GM12878 (cell line): ENCODE data around the gene POLR1G. TPM values are rescaled to one million over a fixed set of nuclear protein-coding genes. Genes with fewer than 3 reads are reported as not detected.

Experiments used
- ATAC-seq: fragments of 200-7000 bp; cut with Tn5 transposase; 3 replicates; pipeline ENCODE4 v1.9.1; 2020; ENCODE audit warnings: mild to moderate bottlenecking, moderate library complexity
- BruUV-seq: library from RNA; stranded (reverse); fragments of 400-500 nt; replicated peaks from 2 replicates; lab custom pipeline; 2021; lab: Mats Ljungman, UMichigan
- CTCF ChIA-PET: fragments of 300-600 bp; sonication (Branson Sonifier 250); formaldehyde crosslinking; extraction: SDS; loops from one replicate; lab custom pipeline; 2021; ENCODE audit warnings: inconsistent platforms; lab: Yijun Ruan, JAX
- POLR2A ChIA-PET: fragments of 350-600 bp; formaldehyde crosslinking; extraction: SDS; loops from one replicate; lab custom pipeline; 2021; ENCODE audit warnings: inconsistent platforms; lab: Charles Lee
- RAD21 ChIA-PET: fragments of 300-600 bp; sonication (Branson Sonifier 250); formaldehyde crosslinking; loops from one replicate; lab custom pipeline; 2023; ENCODE audit warnings: antibody characterized with exemption; ENCODE audit not compliant: unreplicated experiment; lab: Charles Lee
- SMC1A ChIA-PET: fragments of 300-600 bp; sonication (Branson Sonifier 250); formaldehyde crosslinking; loops from one replicate; lab custom pipeline; 2023; ENCODE audit not compliant: unreplicated experiment, uncharacterized antibody; lab: Charles Lee
- DNase-seq: peaks from one replicate; pipeline ENCODE4 v3.0.0-alpha.2; 2011; ENCODE audit warnings: low read depth, low spot score
- FAIRE-seq: peaks from 3 replicates; lab custom pipeline; 2011; peaks lifted over from hg19 to GRCh38; lab: Jason Lieb, UNC
- H2AFZ ChIP-seq: 2 replicates; pipeline ENCODE4 v1.6.0; 2011; ENCODE audit warnings: low read depth, low read length, control low read depth; ENCODE audit not compliant: control insufficient read depth
- H3K27ac ChIP-seq: 2 replicates; pipeline ENCODE4 v1.5.1; 2011; ENCODE audit warnings: control low read depth; ENCODE audit not compliant: control insufficient read depth, insufficient read depth
- H3K27me3 ChIP-seq, 2 experiments: replicated peaks in 1 of 2; 2 replicates each; pipeline versions ENCODE4 v1.6.0 to v1.6.1; 2011; ENCODE audit warnings: low read length in 1 of 2; ENCODE audit not compliant: control insufficient read depth in 2 of 2, insufficient read depth in 2 of 2
- H3K36me3 ChIP-seq, 2 experiments: 2 replicates each; pipeline ENCODE4 v1.5.1; 2011; ENCODE audit warnings: low read length in 1 of 2; ENCODE audit not compliant: control insufficient read depth in 2 of 2, insufficient read depth in 2 of 2
- H3K4me1 ChIP-seq: 2 replicates; pipeline ENCODE4 v1.6.1; 2011; ENCODE audit warnings: mild to moderate bottlenecking, low read length, moderate library complexity, mixed read lengths; ENCODE audit not compliant: control insufficient read depth, insufficient read depth
- H3K4me2 ChIP-seq: 2 replicates; pipeline ENCODE4 v1.6.0; 2011; ENCODE audit warnings: control low read depth; ENCODE audit not compliant: control insufficient read depth, insufficient read depth
- H3K4me3 ChIP-seq: fragments of 200-600 bp; sonication (generic); 2 replicates; pipeline ENCODE4 v1.5.1; 2016
- H3K79me2 ChIP-seq: 2 replicates; pipeline ENCODE4 v1.6.0; 2011; ENCODE audit warnings: low read length; ENCODE audit not compliant: control insufficient read depth, insufficient read depth
- H3K9ac ChIP-seq: 2 replicates; pipeline ENCODE4 v1.8.0; 2011; ENCODE audit warnings: low read length, control low read depth, mixed read lengths; ENCODE audit not compliant: control insufficient read depth, insufficient read depth
- H3K9me3 ChIP-seq: replicated peaks from 3 replicates; pipeline ENCODE4 v1.5.1; 2011; ENCODE audit warnings: mild to moderate bottlenecking, low read length; ENCODE audit not compliant: control insufficient read depth, insufficient read depth
- H4K20me1 ChIP-seq: 2 replicates; pipeline ENCODE4 v1.6.0; 2011; ENCODE audit not compliant: control insufficient read depth, insufficient read depth
- HDAC2 ChIP-seq: fragments of 200-600 bp; sonication (generic); IDR thresholded peaks from 2 replicates; pipeline ENCODE4 v1.6.1; 2017
- HSF1 ChIP-seq: fragments of 150-350 bp; IDR thresholded peaks from 2 replicates; pipeline ENCODE4 v1.6.1; 2014; ENCODE audit warnings: mild to moderate bottlenecking, low read depth, low read length
- MYC ChIP-seq: IDR thresholded peaks from 2 replicates; pipeline ENCODE4 v1.6.1; 2011; ENCODE audit warnings: mild to moderate bottlenecking, low read length, moderate library complexity, inconsistent platforms; ENCODE audit not compliant: insufficient read depth, insufficient replicate concordance, insufficient read length, severe bottlenecking
- PAX8 ChIP-seq: fragments of 450-650 bp; IDR thresholded peaks from 2 replicates; pipeline ENCODE4 v1.6.1; 2017; ENCODE audit warnings: mild to moderate bottlenecking, moderate library complexity
- SRF ChIP-seq, 2 experiments: IDR thresholded peaks; 2 replicates each; pipeline ENCODE4 v1.6.1; 2011; ENCODE audit warnings: low read depth in 2 of 2, low read length in 2 of 2, mild to moderate bottlenecking in 1 of 2, moderate library complexity in 1 of 2
- WRNIP1 ChIP-seq: IDR thresholded peaks from 2 replicates; pipeline ENCODE4 v1.6.1; 2011; ENCODE audit warnings: low read depth, low read length, improper control_type of control experiment, borderline replicate concordance
- WGBS: methylation state at CpG from one replicate; pipeline ENCODE4 v1.1.6; 2016; ENCODE audit warnings: low lambda C conversion rate; ENCODE audit not compliant: insufficient replicate concordance, insufficient coverage; ENCODE audit errors: missing lambda C conversion rate; 5-methylcytosine and 5-hydroxymethylcytosine counted together
- in situ Hi-C: fragments of 300-500 bp; cut with MboI; formaldehyde crosslinking; loops from 9 replicates; pipeline ENCODE4 v1.14.3; 2018; ENCODE audit warnings: mixed read lengths
- intact Hi-C: fragments of 100-400 bp; cut with micrococcal nuclease; formaldehyde crosslinking; loops from one replicate; pipeline ENCODE4 v1.14.2; 2022; ENCODE audit not compliant: unreplicated experiment
- polyA plus RNA-seq, 11 experiments: library from polyadenylated mRNA; depleted of rRNA in 4 of 11; unstranded in 6 of 11; stranded (reverse) in 5 of 11; fragments of >200 nt; fragmentation: Nextera tagmentation in 4 of 11; fragmentation: Illumina TruSeq in 1 of 11; extraction: Ambion mirVana in 4 of 11; extraction: Trizol in 1 of 11; gene quantifications; 1 replicate in 1 of 11; 2 replicates in 10 of 11; pipeline versions ENCODE4 v1.2.1 to v1.2.3, GENCODE V29; 2011 to 2016; ENCODE audit warnings: inconsistent platforms in 2 of 11, missing spikeins in 2 of 11, low read depth in 1 of 11
- total RNA-seq, 4 experiments: library from RNA; depleted of rRNA in 3 of 4; stranded (reverse); fragments of >200 nt in 3 of 4; fragmentation: Illumina TruSeq in 1 of 4; extraction: Trizol in 1 of 4; gene quantifications; 2 replicates each; pipeline versions ENCODE4 v1.2.1 to v1.2.3, GENCODE V29; 2013 to 2021

The POLR1G gene
- total and polyA plus RNA-seq, 10 of the 15 experiments (the other 5 are each of a cell fraction or from before 2014, with no cell fraction given) = 2.0 to 30.9 (median 20.5) TPM

GRCh38 chr19:45400192-45400591 lies 6.3 kb upstream of the POLR1G start (continued):
- TF ChIP-seq WRNIP1 (no peak), MYC (no peak)

DNA sequence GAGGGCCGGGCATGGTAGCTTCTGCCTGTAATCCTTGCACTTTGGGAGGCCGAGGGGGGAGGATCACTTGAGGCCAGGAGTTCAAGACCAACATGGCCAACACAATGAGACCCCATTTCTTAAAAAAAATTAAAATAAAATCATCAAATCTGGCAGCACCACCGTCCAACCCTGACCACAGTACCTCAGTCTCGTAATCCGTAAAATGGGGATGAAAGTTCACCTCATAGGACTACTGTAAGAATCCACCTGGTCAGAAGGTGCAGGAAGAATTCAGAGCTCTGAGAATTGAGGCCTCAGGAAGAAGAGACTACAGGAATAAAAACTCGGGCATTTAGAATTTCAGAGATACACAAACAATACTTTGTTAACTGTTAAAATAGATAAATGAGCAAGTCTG lies 4.6 kb upstream of the POLR1G start:
- POLR2A ChIA-PET = interaction anchor here (1.4 to 3.8 kb wide), 2 partner anchors 20 to 22 kb away, joined by 3 to 16 read pairs; partner anchors contain the start of gene ERCC1
- WGBS = 79% methylated on average over 6 of the region's 6 CpGs
- SMC1A ChIA-PET = interaction anchor here (0.8 to 6.2 kb wide), 6 partner anchors 20 to 84 kb away, joined by 3 to 55 read pairs (median 6); no protein-coding TSS in a partner anchor

More for the DNA sequence above, 4.6 kb upstream of the POLR1G start:
- ChIA-PET RAD21 (interaction anchor here (0.6 to 4.8 kb wide), 11 partner anchors 11 to 242 kb away, joined by 3 to 48 read pairs (median 3); partner anchors contain the start of gene ERCC1), CTCF (interaction anchor here (0.6 to 5.2 kb wide), 18 partner anchors 8 to 281 kb away, joined by 3 to 93 read pairs (median 6); partner anchors contain the start of genes BLOC1S3, ERCC1, ERCC2 and FOSB)
- BruUV-seq = no TSS peak
- intact Hi-C loops (loop anchor here (10.0 kb wide), 1 partner anchor 243 kb away; no protein-coding TSS in a partner anchor), in situ Hi-C loops (no loop called here)
- no peak for DNase-seq
- peaks cover 4% of the 10 kb centered on the region for H3K79me2 ChIP-seq
- no peaks in the 10 kb centered on the region for H3K36me3 ChIP-seq
- H3K4me1 ChIP-seq = peaks cover 4% of the 10 kb centered on the region
- no peaks in the 10 kb centered on the region; a peak in 1 of 4 replicates for H3K27me3 ChIP-seq
- no peaks in the 10 kb centered on the region for H4K20me1 ChIP-seq
- no peaks in the 10 kb centered on the region for H3K9me3 ChIP-seq
- no peak overlapping the region for H2AFZ ChIP-seq
- no peak for FAIRE-seq
- TF ChIP-seq PAX8 (no peak), HDAC2 (no peak), SRF (IDR thresholded peaks at IDR 0.05; ENCODE audit: low read depth in 2 of 2, low read length in 2 of 2) (no peak), HSF1 (no peak)
- no peak overlapping the region for H3K27ac ChIP-seq
- H3K4me3 ChIP-seq = no peak overlapping the region
- H3K9ac ChIP-seq = no peak overlapping the region
- no peak for ATAC-seq
- no peak overlapping the region for H3K4me2 ChIP-seq
